A673 (cell line): ENCODE results near the gene SLC3A2. TPM values are rescaled to one million over a fixed set of nuclear protein-coding genes. Genes with fewer than 3 reads are reported as not detected.
A peak's percentile ranks its signal among the peaks of the same experiment; 100 is the strongest.

ENCODE experiments used
- BruUV-seq: library from RNA; stranded (reverse); fragments of 400-500 nt; replicated peaks from 2 replicates; lab custom pipeline; 2021; lab: Mats Ljungman, UMichigan
- CTCF ChIA-PET: fragments of 300-600 bp; sonication (Branson Sonifier 250); formaldehyde crosslinking; loops from one replicate; lab custom pipeline; 2022; ENCODE audit warnings: antibody characterized with exemption; lab: Charles Lee
- POLR2A ChIA-PET: fragments of 300-600 bp; sonication (Branson Sonifier 250); formaldehyde crosslinking; loops from one replicate; lab custom pipeline; 2022; ENCODE audit warnings: antibody characterized with exemption; ENCODE audit not compliant: low non-redundant PET; lab: Charles Lee
- DNase-seq: peaks from one replicate; pipeline ENCODE4 v3.0.0-alpha.2; 2015; ENCODE audit warnings: low spot score
- H3K27ac ChIP-seq: fragments of 200-600 bp; sonication (generic); 2 replicates; pipeline ENCODE4 v1.5.1; 2016; ENCODE audit warnings: mixed run types, low read depth, mild to moderate bottlenecking, mixed read lengths, antibody characterized with exemption, low read length; ENCODE audit not compliant: poor library complexity, severe bottlenecking
- H3K27me3 ChIP-seq: fragments of 200-600 bp; sonication (generic); replicated peaks from 2 replicates; pipeline ENCODE4 v1.6.1; 2017; ENCODE audit warnings: mixed run types, low read depth, mild to moderate bottlenecking, mixed read lengths, antibody characterized with exemption, low read length; ENCODE audit not compliant: insufficient read depth, poor library complexity
- H3K36me3 ChIP-seq: fragments of 200-600 bp; sonication (generic); 2 replicates; pipeline ENCODE4 v1.6.1; 2016; ENCODE audit warnings: mixed run types, mild to moderate bottlenecking, mixed read lengths, antibody characterized with exemption, low read length; ENCODE audit not compliant: insufficient read depth, poor library complexity, severe bottlenecking
- H3K4me1 ChIP-seq: fragments of 200-600 bp; sonication (generic); 2 replicates; pipeline ENCODE4 v1.6.1; 2017; ENCODE audit warnings: mixed run types, mild to moderate bottlenecking, mixed read lengths, antibody characterized with exemption, low read length; ENCODE audit not compliant: insufficient read depth, poor library complexity, severe bottlenecking
- H3K4me3 ChIP-seq: fragments of 200-600 bp; sonication (generic); 2 replicates; pipeline ENCODE4 v1.5.1; 2016; ENCODE audit warnings: low read depth, mixed run types, mild to moderate bottlenecking, mixed read lengths, low read length; ENCODE audit not compliant: poor library complexity, severe bottlenecking
- H3K9me3 ChIP-seq: fragments of 200-600 bp; sonication (generic); 2 replicates; pipeline ENCODE4 v1.6.1; 2016; ENCODE audit warnings: mixed run types, low read depth, mild to moderate bottlenecking, mixed read lengths, antibody characterized with exemption, low read length; ENCODE audit not compliant: poor library complexity, severe bottlenecking
- EZH2 ChIP-seq: fragments of 200-600 bp; sonication (generic); IDR thresholded peaks from 2 replicates; pipeline ENCODE4 v1.6.1; 2017; ENCODE audit warnings: borderline replicate concordance, low read depth, mild to moderate bottlenecking, mixed read lengths, antibody characterized with exemption, low read length; ENCODE audit not compliant: poor library complexity, severe bottlenecking
- intact Hi-C: fragments of 100-400 bp; cut with micrococcal nuclease; formaldehyde crosslinking; loops from one replicate; pipeline ENCODE4 v1.10.0; 2022; ENCODE audit not compliant: unreplicated experiment
- total RNA-seq: library from RNA; stranded (reverse); gene quantifications from 2 replicates; pipeline ENCODE4 v1.2.3, GENCODE V29; 2021
- TF ChIP-seq, protein P1 (sequence below): fragments of 300-800, 200-600 bp; sonication (generic); conservative IDR thresholded peaks from 2 replicates; pipeline ENCODE4 v1.5.1; 2017; ENCODE audit warnings: low read depth, mild to moderate bottlenecking, antibody characterized with exemption, low read length, moderate library complexity, mixed read lengths

The SLC3A2 gene
- total RNA-seq, 1 experiment from 2014 or later: 511 TPM

DNA sequence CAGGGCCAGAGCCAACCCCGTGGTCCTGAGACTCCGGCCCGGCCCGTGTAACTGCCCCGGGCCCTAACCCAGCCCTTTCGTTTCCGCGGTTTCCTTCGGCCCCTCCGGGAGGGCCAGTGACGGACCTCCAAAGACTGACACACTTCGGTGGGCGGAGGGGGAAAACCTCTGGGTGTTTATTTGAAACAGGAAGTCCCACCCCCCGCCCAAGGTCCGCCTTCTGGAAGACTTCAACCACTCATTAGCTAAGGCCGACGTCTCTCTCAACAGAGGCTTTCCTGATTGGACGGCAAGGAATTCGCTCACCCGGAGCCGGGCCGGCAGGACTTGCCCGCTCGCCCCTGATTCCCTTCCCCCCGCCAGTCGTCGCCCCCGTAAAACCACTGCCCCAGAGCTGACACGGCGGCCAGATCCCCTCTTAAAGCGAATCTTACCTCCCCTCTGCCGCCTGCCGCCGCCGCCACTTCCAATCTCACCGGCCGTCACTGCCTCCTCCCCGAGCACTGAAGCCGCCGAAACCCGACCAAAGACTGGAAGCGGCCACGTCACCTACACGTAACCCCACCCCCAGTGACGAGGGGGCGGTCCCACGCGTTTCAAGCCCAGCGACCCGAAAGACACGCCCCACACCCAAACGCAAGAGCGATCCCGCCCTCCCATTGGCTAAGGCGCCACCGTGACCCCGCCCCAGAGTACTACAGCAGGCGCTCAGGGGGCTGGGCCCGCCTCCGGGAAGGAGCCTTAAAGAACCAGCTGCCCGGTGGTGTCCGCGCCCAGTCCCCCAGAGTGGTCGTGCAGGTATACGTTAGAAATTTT lies 49.0 kb upstream of the SLC3A2 start, which contains the start of gene STX5:
Gene STX5 (minus strand): TSS at position 532 of the 816 bp plus-strand sequence. CDS start 808 bp downstream, outside the sequence.
- Histone ChIP-seq H3K4me1 (peaks cover 7% of the 10 kb centered on the region), H3K9me3 (no peaks in the 10 kb centered on the region), H3K27me3 (no peaks in the 10 kb centered on the region), H3K36me3 (peaks cover 46% of the 10 kb centered on the region), H3K27ac (peak within 1 kb of the TSS; percentile 91), H3K4me3 (peak within 1 kb of the TSS; percentile 70)
- peak; percentile 100 for DNase-seq
- CTCF ChIA-PET: interaction anchor here (0.5 to 1.2 kb wide), 6 partner anchors 24 to 88 kb away, joined by 3 to 7 read pairs (median 5); partner anchors contain the start of gene TAF6L
- TSS peak; percentile 46 for BruUV-seq
- TF ChIP-seq EZH2: no peak
- TF ChIP-seq, protein P1, sequence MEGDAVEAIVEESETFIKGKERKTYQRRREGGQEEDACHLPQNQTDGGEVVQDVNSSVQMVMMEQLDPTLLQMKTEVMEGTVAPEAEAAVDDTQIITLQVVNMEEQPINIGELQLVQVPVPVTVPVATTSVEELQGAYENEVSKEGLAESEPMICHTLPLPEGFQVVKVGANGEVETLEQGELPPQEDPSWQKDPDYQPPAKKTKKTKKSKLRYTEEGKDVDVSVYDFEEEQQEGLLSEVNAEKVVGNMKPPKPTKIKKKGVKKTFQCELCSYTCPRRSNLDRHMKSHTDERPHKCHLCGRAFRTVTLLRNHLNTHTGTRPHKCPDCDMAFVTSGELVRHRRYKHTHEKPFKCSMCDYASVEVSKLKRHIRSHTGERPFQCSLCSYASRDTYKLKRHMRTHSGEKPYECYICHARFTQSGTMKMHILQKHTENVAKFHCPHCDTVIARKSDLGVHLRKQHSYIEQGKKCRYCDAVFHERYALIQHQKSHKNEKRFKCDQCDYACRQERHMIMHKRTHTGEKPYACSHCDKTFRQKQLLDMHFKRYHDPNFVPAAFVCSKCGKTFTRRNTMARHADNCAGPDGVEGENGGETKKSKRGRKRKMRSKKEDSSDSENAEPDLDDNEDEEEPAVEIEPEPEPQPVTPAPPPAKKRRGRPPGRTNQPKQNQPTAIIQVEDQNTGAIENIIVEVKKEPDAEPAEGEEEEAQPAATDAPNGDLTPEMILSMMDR: no peak
- intact Hi-C loops: loop anchor here (5.0 kb wide), 1 partner anchor 39 kb away; the partner anchor contains the start of gene TMEM223
- POLR2A ChIA-PET: interaction anchor here (0.6 to 1.6 kb wide), 9 partner anchors 9 to 260 kb away, joined by 3 to 26 read pairs (median 6); partner anchors contain the start of genes HNRNPUL2 and ZBTB3

DNA sequence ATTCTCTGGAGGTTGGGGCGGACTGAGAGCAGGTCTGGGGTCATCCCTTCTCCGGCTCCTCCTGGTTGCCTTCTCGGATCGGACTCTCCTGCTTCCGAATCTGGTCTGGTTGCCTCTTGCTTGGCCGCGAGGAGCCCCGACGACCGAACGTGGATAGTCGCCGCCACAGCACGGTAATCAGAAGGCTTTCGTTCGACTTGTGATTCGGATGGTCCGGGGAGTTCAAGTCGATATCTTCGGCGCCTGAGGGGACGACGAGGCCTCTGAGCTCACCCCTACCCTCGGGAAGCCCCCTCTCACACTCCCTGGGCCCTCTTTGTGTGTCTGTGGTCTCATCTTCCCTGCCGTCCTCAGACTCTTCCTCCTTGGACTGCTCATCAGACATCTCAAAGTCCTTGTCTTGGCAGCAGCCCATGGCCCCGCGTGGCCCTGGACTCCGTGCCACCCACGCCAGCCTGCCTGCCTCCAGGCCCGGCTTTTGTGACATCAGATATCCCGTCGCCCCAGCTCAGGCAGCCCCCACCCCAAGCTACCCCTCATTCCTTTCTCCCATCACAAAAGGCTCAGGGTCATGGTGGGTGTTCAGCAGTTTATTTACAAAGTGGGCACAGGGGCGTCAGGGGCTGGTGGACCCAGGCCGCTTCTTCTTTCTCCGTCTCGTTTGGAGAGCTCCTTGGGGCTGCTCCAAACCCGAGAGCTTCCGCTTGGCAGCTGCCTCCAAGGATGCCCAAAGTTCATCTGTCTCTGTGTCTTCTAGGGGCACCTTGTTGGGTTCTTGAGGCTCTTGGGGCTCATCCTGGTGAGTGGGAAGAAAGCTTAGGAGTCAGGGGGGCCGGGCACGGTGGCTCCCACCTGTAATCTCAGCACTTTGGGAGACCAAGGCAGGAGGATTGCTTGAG lies 48.1 kb upstream of the SLC3A2 start, which contains the start of gene TEX54:
Gene TEX54 (minus strand): TSS at position 506 of the 899 bp plus-strand sequence.
- H3K4me3 ChIP-seq: peak within 1 kb of the TSS; percentile 70
- no peak for DNase-seq
- no peaks in the 10 kb centered on the region for H3K9me3 ChIP-seq
- peak within 1 kb of the TSS; percentile 91 for H3K27ac ChIP-seq
- ChIA-PET CTCF (interaction anchor here (0.5 to 1.2 kb wide), 5 partner anchors 24 to 89 kb away, joined by 3 to 7 read pairs (median 5); no protein-coding TSS in a partner anchor), POLR2A (interaction anchor here (0.6 to 1.6 kb wide), 4 partner anchors 9 to 261 kb away, joined by 3 to 26 read pairs (median 8); no protein-coding TSS in a partner anchor)
- H3K27me3 ChIP-seq: no peaks in the 10 kb centered on the region
- TSS peak; percentile 83 for BruUV-seq
- peaks cover 46% of the 10 kb centered on the region for H3K36me3 ChIP-seq
- TF ChIP-seq EZH2: no peak
- TF ChIP-seq, protein P1: no peak
- intact Hi-C loops: loop anchor here (5.0 kb wide), 1 partner anchor 40 kb away; the partner anchor contains the start of gene TMEM223
- H3K4me1 ChIP-seq: peaks cover 7% of the 10 kb centered on the region

DNA sequence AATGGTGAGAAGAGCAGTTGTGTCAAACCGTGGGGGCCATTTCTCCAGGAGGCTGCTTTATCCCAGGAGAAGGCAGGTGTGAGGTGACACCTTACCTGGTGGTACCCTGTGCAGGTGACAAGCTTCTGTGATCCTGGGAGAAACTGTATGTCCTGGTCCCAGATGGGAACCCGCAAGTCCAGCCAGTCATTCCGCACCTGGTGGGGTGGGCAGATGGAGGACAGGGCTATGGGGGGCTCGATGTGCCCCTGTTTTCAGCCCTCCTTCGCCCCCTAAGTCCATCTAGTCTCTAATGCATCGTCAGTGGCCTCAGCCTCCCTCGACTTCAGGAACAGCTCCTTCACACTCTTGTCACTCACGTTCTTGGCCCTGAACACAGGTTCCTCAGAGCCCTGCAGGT lies 45.4 kb upstream of the SLC3A2 start:
- intact Hi-C loops: no loop called here
- CTCF ChIA-PET: no interaction called here
- BruUV-seq: no TSS peak
- H3K9me3 ChIP-seq: no peaks in the 10 kb centered on the region
- POLR2A ChIA-PET: no interaction called here
- TF ChIP-seq, protein P1: no peak
- TF ChIP-seq EZH2: no peak
- peaks cover 9% of the 10 kb centered on the region for H3K4me1 ChIP-seq
- no peaks in the 10 kb centered on the region for H3K27me3 ChIP-seq
- H3K4me3 ChIP-seq: no peak overlapping the region
- H3K36me3 ChIP-seq: peaks cover 48% of the 10 kb centered on the region
- no peak for DNase-seq
- no peak overlapping the region for H3K27ac ChIP-seq
